Posterior vena cava (tissue), 2 donors: Measurements from ENCODE around the gene AHR. TPM values are rescaled to one million over a fixed set of nuclear protein-coding genes. Genes with fewer than 3 reads are reported as not detected.
"Not testable (repeated sequence)": the region's sequence is repeated elsewhere in the genome, so short reads cannot be mapped to it uniquely, and the experiment has no call there.

Experiments
- DNase-seq: peaks from one replicate; pipeline ENCODE4 v3.0.0-alpha.2; 2020; ENCODE audit warnings: low spot score
- intact Hi-C, 2 donors: fragments of 100-400 bp; cut with DNase I; formaldehyde crosslinking; loops; one replicate each; pipeline versions ENCODE4 v1.14.1 to v1.14.2; 2022 to 2023
- total RNA-seq, 2 donors: library from RNA; stranded (reverse); fragmentation: NEBNext Ultra II Directional; extraction: Animal tissue kit (Norgen Biotek cat#: 25700); gene quantifications; one replicate each; pipeline ENCODE4 v1.2.1, GENCODE V29; 2021
- donor health status: DM: yes; HTN: yes; CAD: no.
- donor health status: DM: yes; HTN: yes; CAD: no.

The AHR gene
- total RNA-seq, 2 donors from 2014 or later: 63.3 to 73.9 TPM

DNA sequence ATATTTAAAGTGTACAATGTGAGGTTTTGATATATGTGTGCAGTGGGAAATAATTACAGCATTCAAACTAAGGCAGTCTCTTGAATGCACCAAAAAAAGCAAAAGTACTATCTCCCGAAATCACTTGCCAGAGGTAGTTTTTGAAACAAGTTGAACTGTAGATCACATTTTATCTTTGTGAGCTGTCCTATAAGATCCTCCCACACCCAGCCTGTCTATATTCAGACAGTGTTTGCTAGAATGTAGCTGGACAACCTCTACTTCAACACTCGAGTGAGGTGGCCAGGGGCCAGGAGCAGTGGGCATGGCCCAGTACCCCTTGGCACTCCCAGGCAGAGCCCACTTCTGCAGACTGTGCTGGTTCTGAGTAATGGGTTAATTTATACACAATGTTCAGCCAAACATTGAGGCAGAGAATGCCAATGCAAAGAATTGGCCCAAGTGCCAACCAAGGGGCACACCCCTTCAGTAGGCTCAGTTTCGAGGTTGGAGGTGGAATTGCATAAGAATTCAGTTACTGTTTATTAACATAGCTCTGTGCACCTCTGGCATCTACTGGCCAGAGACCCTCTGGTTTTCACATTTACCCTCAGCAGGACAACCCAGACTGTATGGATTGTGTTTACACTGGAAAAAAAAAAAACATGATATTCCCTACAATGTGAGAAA lies 70.5 kb downstream of the AHR start:
- no peak for DNase-seq
- intact Hi-C loops: no loop called here

DNA sequence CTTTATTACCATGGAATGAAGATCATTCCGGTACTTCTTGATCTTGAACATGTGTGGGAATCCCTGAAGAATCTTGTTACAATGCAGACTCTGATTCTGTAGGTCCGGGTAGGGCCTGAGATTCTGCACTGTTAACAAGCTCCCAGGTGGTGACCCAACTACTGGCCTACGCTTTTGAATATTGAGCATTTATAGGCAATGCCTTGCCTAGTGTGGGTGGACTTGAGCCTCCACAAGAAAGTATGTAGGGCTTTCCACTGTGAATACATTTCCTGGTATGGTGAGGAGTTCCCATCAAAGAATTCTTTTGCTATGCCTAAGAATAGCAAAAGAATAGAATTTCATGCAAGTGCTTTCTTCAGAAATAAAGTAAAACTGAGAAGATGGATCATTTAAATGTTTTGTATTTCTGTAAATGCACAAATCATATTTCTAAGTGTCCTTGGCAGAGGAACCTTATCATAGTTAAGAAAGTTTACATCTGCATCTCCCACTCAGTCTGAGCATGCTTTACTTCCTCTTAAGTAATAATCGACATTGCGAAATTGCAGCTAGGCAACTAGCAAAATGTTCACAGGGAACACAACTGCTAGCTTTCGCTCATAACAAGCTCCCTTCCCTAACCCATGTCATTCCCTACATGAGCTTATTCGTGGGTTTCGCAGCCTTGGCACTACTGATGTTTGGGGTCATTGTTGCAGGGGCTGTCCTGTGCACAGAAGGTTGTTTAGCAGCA lies 71.4 kb downstream of the AHR start:
- no peak for DNase-seq
- intact Hi-C loops: no loop called here

DNA sequence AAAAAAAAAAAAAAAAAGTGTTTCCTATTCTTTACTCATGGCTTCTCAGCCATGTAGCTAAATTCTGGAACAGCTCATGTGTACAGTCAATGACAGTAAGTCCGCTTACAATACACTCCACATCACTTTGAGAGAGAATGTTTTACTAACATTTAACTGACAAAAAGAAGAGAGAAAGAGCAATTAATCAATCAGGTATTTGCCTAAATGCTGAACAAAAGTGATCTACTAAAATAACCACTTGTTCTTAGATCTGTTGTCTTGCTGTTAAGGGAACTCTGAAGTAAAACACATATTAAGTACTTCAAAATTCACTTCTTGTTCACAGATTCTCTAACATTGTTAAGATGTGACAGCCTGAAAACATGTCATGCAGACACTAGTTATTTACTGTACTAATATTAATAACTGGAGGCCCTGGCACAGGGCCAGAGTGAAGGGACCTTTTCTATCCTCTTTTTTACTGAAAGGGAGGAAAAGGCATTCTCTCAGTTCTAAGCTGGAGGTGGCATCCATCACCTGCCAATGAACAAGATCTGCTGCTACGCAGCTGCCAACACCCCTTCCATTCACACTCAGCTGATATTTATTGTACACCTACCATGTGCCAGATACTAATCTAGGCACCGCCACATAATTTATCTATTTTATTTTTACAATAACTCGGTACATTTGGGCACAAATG lies 72.6 kb downstream of the AHR start:
- intact Hi-C loops: no loop called here
- no peak for DNase-seq

DNA sequence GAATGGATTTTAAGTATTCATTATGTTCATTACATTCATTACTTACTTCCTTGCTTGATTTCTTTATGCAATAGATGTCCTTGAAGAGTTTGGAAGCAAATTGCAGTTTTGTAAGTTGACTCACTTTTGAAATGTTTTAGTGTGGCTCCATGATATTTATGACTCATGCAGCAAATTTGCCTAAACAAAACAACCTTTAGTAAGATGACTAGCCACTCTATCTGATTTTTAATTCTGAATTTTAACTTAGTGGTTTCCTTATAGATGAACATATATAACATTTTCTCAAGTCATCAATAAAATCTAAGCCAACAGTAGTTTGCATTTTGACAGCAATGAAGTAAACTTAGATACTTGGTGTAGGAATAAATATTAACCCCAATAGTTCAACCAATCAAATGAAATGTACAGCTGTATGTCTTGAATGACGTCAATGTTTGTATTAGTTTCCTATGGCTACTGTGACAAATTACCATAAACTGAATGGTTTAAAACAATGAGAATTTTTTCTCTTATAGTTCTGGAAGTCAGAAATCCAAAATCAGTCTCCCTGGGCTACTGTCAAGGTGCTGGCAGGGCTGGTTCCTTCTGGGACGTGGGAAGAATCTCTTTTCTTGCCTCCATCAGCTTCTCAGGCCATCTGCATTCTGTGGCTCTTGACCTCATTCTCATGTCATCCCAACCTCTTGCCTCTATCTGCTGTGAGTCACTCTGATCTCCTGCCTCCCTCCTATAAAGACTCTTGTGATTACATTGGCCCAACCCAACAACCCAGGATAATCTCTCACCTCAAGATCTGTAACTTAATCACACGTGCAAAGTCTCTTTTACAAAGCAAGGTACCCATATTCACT lies 73.4 kb downstream of the AHR start:
- intact Hi-C loops: no loop called here
- no peak for DNase-seq

DNA sequence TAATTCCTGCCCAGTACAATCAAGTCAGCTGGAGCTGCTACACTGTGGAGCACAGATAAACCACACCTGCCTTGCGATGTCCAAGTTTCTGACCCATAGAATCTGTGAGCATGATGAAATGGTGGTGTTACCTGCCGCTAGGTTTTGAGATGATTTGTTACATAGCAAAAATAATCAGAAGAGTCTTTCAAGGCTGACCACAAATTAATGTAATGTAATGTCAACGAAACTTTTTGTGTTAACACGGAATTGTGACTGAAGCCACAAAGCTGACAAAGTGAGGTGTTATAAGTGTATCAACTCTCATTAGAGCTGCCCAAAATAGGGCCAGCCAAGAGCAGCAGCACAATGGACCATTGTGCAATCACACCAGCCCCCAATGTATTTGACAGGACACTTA lies 75.7 kb downstream of the AHR start:
- intact Hi-C loops: no loop called here
- no peak for DNase-seq

DNA sequence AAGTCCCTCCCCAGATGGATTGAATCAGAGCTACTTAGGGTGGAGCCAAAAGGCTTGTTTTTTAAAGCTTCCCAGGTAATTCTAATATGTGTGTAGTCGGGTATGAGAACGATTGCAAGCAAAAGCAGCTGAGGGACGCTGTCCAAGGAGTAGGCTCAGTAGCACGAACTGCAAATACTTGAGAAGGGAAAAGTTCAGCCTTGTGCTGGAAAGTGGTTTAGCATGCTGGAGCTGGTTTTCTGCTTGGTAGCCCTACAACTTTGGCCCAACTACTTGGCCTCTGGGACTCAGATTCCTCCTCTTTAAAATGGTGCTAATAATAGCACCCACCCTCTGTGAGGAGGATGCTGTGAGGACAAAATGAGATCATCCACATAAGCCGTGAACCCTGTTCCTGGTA lies 76.2 kb downstream of the AHR start:
- no peak for DNase-seq
- intact Hi-C loops: no loop called here

DNA sequence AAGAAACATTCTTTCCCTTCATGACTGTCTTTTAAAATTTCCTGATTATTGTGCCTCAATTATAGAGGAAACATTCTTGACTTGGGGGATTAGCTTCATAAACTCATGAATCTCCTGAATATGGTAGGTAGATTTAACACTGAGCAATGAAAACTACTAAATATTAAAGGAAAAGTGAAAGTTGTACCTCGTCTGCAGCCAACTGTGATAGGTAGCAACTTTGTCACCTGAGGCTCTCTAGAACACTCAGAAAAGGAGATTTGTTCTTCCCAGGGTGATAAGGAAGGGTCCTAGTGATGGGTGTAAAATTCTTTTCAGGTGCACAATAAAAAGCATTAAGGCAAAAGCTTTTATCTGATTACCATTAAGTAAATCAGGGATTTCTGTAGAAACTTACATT lies 78.1 kb downstream of the AHR start:
- DNase-seq: no peak
- intact Hi-C loops: no loop called here

DNA sequence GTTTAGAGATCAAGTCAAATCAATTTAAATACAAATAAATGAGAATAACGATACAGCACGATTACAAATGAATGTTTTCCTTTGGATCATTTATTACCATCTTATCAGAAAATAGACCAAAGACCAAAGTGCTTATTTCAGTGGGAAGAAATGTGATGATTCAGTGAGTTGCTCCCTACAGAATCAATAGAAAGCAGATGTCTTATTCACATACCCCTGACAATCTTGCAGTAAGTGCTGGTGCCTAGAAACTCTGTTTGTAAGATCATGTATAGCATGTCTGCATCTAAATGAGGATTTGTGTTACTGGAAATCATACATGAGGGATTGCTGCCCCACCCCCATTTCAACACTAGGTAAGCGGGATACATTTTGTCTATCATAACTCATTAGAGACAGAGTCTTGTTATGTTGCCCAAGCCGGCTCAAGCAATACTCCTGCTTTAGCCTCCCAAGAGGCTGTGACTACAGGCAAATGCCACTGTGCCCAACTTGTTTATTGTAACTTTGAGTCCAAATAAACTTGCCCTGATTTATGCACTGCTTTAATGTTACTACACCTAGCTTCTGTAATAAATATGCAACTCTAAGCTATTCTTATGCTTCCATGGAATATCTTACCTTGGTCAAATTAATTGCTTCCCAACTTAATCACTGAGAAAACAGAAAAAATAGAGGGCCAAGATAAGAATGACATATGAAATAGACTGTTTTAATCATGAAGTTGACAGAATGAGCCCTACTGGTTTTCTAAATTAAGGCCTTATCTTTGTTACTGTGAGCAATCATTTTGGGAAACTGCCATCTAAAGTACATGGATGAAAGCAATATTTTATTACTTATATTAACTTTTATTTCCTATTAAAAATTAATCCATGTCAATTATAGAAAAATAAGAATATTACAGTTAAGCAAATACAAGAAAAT lies 82.5 kb downstream of the AHR start:
- intact Hi-C loops: loop anchor here in 1 of 2 donors (5.0 kb wide), 1 partner anchor 1171 kb away; no protein-coding TSS in a partner anchor

DNA sequence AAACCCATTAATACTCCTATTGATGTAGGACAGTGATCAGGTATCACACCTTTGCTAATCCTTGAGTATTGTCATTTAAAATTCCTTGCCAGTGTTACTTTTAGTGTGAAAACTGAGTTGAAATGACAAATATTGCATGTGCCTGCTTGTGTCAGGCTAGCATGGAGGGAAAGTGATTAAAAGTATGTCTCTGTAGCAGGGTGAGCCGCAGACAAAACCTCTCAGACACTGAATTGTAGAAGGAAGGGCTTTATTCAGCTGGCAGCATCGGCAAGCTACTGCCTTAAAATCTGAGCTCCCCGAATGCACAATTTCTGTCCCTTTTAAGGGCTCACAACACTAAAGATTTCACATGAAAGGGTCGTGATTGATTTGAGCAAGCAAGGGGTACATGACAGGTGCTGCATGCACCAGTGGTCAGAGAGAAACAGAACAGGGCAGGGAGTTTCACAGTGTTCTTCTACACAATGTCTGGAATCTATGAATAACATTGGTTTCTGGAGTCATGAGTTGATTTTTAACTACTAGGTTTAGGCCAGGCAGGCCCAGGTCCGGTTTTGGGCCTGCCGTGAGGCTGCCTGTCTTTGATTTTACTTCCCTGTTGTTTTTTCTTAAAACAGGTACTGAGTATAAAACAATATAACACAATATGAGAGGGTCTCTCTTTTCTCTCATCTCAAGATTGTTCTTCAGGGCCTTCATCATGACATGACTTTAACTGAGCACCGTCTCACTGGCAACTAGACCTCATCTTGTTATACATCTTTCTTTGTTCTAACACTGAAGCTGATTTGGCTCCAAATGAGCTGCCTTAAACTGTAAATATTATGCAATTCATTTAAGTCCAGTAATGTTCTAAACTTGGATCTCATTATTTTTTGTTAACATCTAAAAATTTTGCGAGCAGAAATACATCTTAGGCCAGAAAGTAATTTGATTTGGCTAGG lies 84.2 kb downstream of the AHR start:
- intact Hi-C loops: loop anchor here in 1 of 2 donors (5.0 kb wide), 1 partner anchor 1170 kb away; no protein-coding TSS in a partner anchor
- DNase-seq: not testable (repeated sequence)

More for the DNA sequence above, 82.5 kb downstream of the AHR start:
- DNase-seq: no peak

DNA sequence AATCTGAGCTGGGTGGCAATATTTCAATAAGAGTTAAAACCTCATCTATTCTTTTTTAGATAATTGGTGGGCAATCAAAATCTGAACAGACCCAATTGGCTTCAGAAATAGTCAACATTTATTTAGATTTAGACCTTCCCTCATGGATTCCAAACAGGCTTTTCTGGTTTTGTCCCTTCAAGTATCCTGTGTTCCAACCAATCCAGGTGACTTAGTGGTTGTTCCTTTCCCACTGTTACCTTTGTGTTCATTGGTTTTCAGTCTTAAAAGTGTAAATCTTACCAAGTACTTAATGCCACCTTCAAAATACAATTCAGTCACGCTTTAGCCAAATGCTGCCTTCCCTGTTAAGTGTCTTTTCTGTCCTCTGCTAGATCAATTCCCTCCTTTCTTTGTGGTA lies 85.9 kb downstream of the AHR start:
- no peak for DNase-seq
- intact Hi-C loops: loop anchor here in 1 of 2 donors (5.0 kb wide), 1 partner anchor 1168 kb away; no protein-coding TSS in a partner anchor

DNA sequence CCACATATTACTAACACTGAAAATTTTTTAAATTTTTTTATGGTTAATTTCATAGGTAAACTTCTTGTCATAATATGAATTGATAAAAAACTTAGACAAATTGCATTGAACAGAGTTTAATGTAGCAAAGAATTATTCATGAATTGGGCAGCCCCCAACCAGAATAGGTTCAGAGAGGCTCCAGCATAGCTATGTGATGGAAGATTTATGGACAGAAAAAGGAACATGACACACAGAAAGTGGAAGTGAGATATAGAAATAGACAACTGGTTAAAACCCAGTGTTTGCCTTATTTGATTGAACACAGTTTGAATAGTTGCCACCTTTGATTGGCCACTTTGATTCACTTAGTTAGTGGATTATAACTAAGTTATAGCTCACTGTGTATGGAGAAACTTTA lies 87.2 kb downstream of the AHR start:
- DNase-seq: no peak
- intact Hi-C loops: no loop called here

DNA sequence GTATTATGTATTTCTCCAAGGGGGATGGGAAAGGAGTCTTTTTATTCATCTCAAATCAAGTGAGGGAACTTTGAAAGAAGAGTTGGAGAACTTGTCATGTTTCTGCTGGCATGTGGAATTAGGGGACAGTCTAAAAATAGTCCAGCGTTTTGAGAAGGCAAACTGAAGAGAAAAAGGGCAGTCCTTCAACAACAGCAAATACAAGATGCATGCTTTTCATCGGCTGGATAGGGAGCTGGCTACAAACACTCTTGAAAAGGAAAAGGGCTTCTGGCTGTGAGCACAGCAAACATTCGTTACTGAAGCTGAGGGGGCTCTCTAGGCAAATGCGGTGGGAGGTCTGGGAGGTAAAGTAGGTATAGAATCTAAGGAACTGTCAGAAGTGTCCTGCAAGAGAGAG lies 91.9 kb downstream of the AHR start:
- intact Hi-C loops: no loop called here
- no peak for DNase-seq

DNA sequence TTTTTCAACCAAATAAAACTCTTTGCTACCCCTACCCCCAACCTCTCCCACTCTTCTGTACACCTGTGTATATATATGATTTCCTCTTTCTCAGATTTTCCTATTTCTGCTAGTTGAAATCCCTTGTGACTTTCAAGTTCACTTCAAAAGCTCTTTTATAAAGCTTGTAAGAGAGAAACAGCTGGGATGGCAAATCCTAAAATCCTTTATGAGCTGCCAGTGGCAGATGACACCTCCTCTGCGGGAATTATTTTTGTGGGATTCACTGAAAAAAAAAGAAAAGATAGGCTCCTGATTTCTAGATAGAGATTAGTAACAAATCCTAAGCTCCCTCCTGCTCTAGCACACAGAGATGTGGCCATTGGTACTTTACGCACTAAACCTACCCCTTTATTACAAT lies 92.9 kb downstream of the AHR start:
- DNase-seq: no peak

DNA sequence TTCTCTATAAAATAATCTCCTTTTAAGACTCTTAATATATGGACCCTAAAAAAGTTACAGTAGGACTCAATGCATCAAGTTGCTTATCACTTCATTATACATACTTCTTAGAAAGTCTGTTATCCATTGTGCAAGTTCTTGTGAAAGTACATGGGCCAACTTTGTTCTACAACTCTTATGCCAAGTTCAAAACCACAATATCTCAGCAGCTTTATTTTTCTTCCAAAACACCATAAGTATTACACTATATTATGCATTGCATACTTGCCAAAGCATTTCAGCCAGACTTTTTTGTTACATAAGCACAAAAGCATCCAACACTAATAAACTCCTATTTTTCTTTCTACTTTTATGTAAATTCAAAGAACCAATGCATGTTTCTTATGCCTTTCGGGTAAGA lies 94.4 kb downstream of the AHR start:
- DNase-seq: no peak
- intact Hi-C loops: no loop called here

More for the DNA sequence above, 92.9 kb downstream of the AHR start:
- intact Hi-C loops: no loop called here

DNA sequence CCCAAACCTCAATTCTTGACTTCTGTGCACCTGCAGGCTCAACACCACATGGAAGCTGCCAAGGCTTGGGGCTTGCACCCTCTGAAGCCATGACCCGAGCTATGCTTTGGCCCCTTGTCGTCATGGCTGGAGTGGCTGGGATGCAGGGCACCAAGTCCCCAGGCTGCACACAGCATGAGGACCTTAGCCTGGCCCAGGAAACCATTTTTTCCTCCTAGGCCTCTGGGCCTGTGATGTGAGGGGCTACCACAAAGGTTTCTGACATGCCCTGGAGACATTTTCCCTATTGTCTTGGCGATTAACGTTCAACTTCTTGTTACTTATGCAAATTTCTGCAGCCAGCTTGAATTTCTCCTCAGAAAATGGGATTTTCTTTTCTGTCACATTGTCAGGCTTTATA lies 96.1 kb downstream of the AHR start:
- intact Hi-C loops: not testable (repeated sequence)

More for the DNA sequence above, 96.1 kb downstream of the AHR start:
- not testable (repeated sequence) for DNase-seq
